ENCODE results near the gene TAS2R30.

Gene TAS2R30, protein sequence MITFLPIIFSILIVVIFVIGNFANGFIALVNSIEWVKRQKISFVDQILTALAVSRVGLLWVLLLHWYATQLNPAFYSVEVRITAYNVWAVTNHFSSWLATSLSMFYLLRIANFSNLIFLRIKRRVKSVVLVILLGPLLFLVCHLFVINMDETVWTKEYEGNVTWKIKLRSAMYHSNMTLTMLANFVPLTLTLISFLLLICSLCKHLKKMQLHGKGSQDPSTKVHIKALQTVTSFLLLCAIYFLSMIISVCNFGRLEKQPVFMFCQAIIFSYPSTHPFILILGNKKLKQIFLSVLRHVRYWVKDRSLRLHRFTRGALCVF

DNA sequence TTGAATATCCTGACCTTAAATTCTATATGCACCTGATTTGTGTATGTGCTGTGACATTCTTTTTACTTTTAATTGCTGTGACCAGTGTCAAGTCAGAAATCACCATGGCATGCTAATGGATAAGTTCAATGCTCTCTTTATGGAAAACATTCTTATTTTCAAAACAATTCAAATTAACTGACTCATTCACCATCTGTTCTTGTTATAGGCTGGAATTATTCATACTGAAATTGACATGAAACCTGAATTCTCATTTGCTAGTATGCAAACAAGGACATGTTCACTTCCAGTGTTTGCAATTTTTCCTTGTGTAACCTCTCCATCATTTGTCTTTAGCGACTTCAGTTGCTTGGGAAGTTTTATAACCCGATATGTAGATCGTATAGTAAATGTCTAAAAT, at the start of gene TAS2R30:
TAS2R30 (minus strand) TSS at position 340 of the 400 bp plus-strand sequence. CDS start 400 bp downstream, outside the sequence.
- TF ChIP-seq, protein P1, sequence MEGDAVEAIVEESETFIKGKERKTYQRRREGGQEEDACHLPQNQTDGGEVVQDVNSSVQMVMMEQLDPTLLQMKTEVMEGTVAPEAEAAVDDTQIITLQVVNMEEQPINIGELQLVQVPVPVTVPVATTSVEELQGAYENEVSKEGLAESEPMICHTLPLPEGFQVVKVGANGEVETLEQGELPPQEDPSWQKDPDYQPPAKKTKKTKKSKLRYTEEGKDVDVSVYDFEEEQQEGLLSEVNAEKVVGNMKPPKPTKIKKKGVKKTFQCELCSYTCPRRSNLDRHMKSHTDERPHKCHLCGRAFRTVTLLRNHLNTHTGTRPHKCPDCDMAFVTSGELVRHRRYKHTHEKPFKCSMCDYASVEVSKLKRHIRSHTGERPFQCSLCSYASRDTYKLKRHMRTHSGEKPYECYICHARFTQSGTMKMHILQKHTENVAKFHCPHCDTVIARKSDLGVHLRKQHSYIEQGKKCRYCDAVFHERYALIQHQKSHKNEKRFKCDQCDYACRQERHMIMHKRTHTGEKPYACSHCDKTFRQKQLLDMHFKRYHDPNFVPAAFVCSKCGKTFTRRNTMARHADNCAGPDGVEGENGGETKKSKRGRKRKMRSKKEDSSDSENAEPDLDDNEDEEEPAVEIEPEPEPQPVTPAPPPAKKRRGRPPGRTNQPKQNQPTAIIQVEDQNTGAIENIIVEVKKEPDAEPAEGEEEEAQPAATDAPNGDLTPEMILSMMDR (IDR thresholded peaks at IDR 0.05; ENCODE audit: insufficient read depth, low read length, poor library complexity, severe bottlenecking), result no peak
- H3K4me3 ChIP-seq (replicated peaks; ENCODE audit: low read depth, low read length), result no peak within 1 kb of the TSS
- DNase-seq (ENCODE audit: extremely low read depth, insufficient read length), result no peak

DNA sequence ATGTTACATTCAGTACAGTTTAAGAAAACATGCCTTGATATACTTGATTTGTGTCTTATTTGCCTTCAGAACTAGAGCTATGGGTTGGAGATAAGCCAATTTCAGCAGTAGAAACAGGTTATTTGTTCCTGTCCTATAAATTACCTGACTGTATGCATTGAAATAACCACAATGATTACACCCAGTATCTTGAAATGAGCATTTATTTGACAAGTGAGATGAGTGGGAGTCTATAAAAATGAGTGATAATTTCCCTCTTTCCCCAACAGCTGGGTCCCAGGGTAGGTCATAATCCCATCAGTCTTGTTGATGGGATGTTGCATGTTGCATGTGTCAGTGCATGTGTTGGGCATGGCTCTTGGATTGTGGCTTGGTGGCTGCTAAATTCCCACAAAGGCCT, 48.6 kb upstream of the TAS2R30 start:
- TF ChIP-seq, protein P1 (IDR thresholded peaks at IDR 0.05; ENCODE audit: insufficient read depth, low read length, poor library complexity, severe bottlenecking), result no peak
- no peak for DNase-seq (ENCODE audit: extremely low read depth, insufficient read length)
- no peaks in the 10 kb centered on the region for H3K36me3 ChIP-seq (ENCODE audit: control insufficient read depth, insufficient read depth, low read length)
- H3K27me3 ChIP-seq (replicated peaks; ENCODE audit: control insufficient read depth, insufficient read depth, low read length), result no peaks in the 10 kb centered on the region
- no peak overlapping the region for H3K4me3 ChIP-seq (replicated peaks; ENCODE audit: low read depth, low read length)

More for the DNA sequence above, at the start of gene TAS2R30:
- Histone ChIP-seq H3K27me3 (replicated peaks; ENCODE audit: control insufficient read depth, insufficient read depth, low read length) (no peaks in the 10 kb centered on the region), H3K36me3 (ENCODE audit: control insufficient read depth, insufficient read depth, low read length) (peaks cover 1% of the 10 kb centered on the region)

DNA sequence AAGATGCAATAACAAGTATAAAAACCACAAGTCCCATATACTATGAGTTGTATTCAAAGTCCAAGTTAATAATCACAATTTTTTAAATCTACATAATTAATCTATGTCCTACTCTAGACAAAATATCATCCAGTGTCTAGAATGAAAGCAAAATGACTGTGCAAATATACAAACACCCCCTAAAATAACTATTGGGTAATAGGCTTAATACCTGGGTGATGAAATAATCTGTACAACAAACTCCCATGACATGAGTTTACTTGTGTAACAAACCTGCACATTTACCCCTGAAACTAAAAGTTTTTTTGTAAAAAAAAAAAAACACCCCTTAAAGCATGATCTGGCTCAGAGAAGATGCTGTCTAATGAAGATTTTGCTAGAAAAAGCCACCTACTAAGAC, 48.1 kb upstream of the TAS2R30 start:
- no peaks in the 10 kb centered on the region for H3K27me3 ChIP-seq (replicated peaks; ENCODE audit: control insufficient read depth, insufficient read depth, low read length)
- no peaks in the 10 kb centered on the region for H3K36me3 ChIP-seq (ENCODE audit: control insufficient read depth, insufficient read depth, low read length)
- no peak overlapping the region for H3K4me3 ChIP-seq (replicated peaks; ENCODE audit: low read depth, low read length)
- DNase-seq (ENCODE audit: extremely low read depth, insufficient read length), result no peak
- TF ChIP-seq, protein P1 (IDR thresholded peaks at IDR 0.05; ENCODE audit: insufficient read depth, low read length, poor library complexity, severe bottlenecking), result no peak

DNA sequence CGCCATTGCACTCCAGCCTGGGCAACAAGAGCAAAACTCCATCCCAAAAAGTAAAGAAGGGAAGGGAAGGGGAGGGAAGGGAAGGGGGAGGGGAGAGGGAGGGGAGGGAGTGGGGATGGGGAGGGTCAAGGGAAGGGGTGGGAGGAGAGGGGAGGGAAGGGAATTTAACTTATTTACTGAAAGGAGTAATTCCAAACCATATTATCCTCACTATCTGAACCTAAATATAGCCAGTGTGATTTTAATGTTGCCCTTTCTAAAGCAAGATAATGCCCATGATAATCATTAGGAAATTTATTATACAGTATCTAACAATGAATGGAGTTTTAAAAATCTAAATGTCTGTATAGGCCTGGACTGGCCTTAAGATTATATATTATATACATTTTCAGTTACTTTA, 43.8 kb upstream of the TAS2R30 start:
- TF ChIP-seq, protein P1 (IDR thresholded peaks at IDR 0.05; ENCODE audit: insufficient read depth, low read length, poor library complexity, severe bottlenecking), result no peak
- DNase-seq (ENCODE audit: extremely low read depth, insufficient read length), result no peak
- H3K4me3 ChIP-seq (replicated peaks; ENCODE audit: low read depth, low read length), result no peak overlapping the region
- no peaks in the 10 kb centered on the region for H3K27me3 ChIP-seq (replicated peaks; ENCODE audit: control insufficient read depth, insufficient read depth, low read length)
- H3K36me3 ChIP-seq (ENCODE audit: control insufficient read depth, insufficient read depth, low read length), result no peaks in the 10 kb centered on the region

DNA sequence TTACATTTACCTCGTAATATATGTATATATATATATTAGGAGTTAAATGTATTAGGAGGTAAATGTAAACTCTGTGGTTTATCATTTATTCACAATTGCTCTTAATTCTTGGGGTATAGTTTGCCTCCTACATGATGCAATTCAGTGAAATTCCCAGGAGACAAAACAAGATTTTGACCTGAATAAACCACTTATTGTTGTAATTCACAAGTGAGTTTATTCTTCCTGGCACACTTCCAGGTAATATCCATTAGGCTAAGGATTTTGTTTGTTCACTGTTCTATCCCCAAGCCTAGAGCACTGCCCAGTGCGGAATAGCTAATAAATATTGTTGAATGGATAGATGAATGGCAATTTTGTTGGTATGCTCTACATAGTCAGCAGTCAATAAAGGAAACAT, 39.6 kb upstream of the TAS2R30 start:
- TF ChIP-seq, protein P1 (IDR thresholded peaks at IDR 0.05; ENCODE audit: insufficient read depth, low read length, poor library complexity, severe bottlenecking), result no peak
- Histone ChIP-seq H3K4me3 (replicated peaks; ENCODE audit: low read depth, low read length) (no peak overlapping the region), H3K27me3 (replicated peaks; ENCODE audit: control insufficient read depth, insufficient read depth, low read length) (no peaks in the 10 kb centered on the region), H3K36me3 (ENCODE audit: control insufficient read depth, insufficient read depth, low read length) (no peaks in the 10 kb centered on the region; the same call in 1 of the 2 replicates)
- DNase-seq (ENCODE audit: extremely low read depth, insufficient read length), result no peak

All from GM06990 (cell line).